Measurements from ENCODE around the gene SMIM41. TPM values are rescaled to one million over a fixed set of nuclear protein-coding genes. Genes with fewer than 3 reads are reported as not detected.

SMIM41 gene
- total and polyA plus RNA-seq, 3 experiments from 2014 or later, result not detected

DNA sequence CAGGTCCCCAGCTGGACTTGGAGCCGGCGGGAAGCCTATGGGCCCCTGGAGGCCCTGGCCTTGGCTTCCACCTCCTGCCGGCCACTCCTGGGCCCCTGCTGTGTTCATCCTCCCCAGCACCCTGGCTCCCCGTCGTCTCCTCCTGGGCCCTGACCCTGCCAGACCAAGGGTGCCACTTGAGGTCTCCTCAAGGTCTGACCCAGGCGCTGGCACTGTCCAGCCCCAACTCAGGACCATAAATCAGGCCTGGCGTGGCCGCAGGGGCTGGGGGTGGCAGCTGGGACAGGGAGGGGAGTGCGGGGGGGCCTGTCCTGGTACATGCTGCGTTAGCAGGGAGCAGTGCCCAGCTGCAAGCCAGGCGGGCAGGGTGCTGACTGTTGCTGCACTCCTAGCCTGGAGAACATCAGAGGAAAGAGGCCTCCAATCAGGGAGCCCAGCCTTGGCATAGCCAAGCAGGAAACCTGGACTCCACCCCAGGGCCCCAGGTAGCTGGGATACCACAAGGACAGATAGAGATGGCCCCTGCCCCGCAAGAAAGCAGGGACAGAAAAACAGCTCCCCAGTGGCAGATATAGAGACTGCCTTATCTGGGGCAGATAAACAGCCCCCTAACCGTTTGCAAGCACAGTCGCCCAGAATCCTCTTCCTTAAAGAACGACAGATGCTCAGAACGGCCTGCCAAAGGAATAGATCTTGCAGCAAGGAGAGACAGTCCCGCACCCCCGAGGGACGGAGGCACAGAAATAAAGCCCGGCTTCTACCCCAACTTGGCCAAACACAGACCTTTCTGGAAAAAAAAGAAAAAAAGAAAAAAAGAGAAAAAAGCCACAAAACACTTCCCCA, 16.2 kb upstream of the SMIM41 start:
- Mint-ChIP-seq H3K36me3 (peaks cover 0 to under 1% (median 0%) of the 10 kb centered on the region in 3 donors), H3K4me3 (no peak overlapping the region), H3K4me1 (no peaks in the 10 kb centered on the region), H3K9me3 (no peaks in the 10 kb centered on the region), H3K27me3 (peaks cover 7 to 20% of the 10 kb centered on the region in 2 donors), H3K27ac (peak overlapping the region in 1 of 8 donors; percentile 75)
- Histone ChIP-seq H3K27me3 (ENCODE audit: insufficient read depth, low read length, poor library complexity, severe bottlenecking) (no peaks in the 10 kb centered on the region), H3K27ac (ENCODE audit: low read depth, low read length) (no peak overlapping the region), H3K9me3 (ENCODE audit: low read length) (no peaks in the 10 kb centered on the region), H3K4me1 (ENCODE audit: insufficient read depth, low read length) (no peaks in the 10 kb centered on the region), H3K36me3 (ENCODE audit: insufficient read depth, low read length) (no peaks in the 10 kb centered on the region), H3K4me3 (ENCODE audit: low read length) (no peak overlapping the region)
- CTCF ChIA-PET, result interaction anchor here (1.9 to 3.1 kb wide), 2 partner anchors 19 to 38 kb away, joined by 4 to 14 read pairs; no protein-coding TSS in a partner anchor
- POLR2A ChIA-PET, result no interaction called here
- DNase-seq, result no peak

DNA sequence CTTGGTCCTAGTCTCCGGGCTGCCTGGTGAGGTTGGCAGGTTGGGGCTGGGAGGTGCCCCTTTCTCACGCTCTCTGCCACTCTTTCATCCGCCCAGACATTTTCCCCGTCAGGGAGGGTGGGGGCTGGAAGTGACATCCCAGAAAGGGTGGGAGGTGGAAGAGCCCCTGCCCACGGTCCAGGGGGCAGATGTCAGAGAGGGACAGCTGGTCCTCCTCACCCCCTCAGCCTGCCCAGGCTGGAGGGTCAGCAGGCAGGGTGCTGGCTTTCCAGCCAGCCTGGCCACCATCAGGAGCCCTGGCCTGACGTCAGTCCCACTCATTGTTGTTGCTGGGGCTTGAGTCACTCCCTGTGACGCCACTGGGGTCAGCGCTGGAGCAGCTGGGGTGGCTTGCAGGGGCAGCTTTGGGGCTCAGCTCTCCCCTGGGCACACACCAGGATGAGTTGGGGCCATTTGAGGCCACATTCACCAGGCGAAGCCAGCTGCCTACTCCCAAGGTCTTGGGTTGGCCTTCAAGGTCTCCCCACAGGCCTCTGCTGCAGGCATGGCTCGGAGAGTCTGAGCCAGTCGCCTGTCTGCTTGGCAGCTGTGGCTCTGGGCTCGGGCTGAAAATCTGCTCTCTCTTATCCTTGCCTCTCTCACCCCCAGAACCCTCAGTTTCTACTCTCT, 15.4 kb upstream of the SMIM41 start:
- H3K9me3 ChIP-seq (ENCODE audit: low read length), result no peaks in the 10 kb centered on the region
- Mint-ChIP-seq H3K4me1 (peaks cover 3 to 4% (median 4%) of the 10 kb centered on the region in 3 donors), H3K4me3 (no peak overlapping the region), H3K27me3 (peaks cover 7 to 20% of the 10 kb centered on the region in 2 donors), H3K36me3 (no peaks in the 10 kb centered on the region), H3K9me3 (no peaks in the 10 kb centered on the region), H3K27ac (peak overlapping the region in 1 of 8 donors; percentile 70)
- ChIA-PET CTCF (interaction anchor here (0.9 to 25.6 kb wide), 2 partner anchors 37 to 72 kb away, joined by 3 to 580 read pairs; no protein-coding TSS in a partner anchor), POLR2A (interaction anchor here (0.7 kb wide), 1 partner anchor 24 kb away, joined by 4 read pairs; no protein-coding TSS in a partner anchor)
- H3K27ac ChIP-seq (ENCODE audit: low read depth, low read length), result no peak overlapping the region
- H3K36me3 ChIP-seq (ENCODE audit: insufficient read depth, low read length), result no peaks in the 10 kb centered on the region
- H3K27me3 ChIP-seq (ENCODE audit: insufficient read depth, low read length, poor library complexity, severe bottlenecking), result no peaks in the 10 kb centered on the region
- H3K4me1 ChIP-seq (ENCODE audit: insufficient read depth, low read length), result peaks cover 2% of the 10 kb centered on the region
- DNase-seq, result no peak
- no peak overlapping the region for H3K4me3 ChIP-seq (ENCODE audit: low read length)

DNA sequence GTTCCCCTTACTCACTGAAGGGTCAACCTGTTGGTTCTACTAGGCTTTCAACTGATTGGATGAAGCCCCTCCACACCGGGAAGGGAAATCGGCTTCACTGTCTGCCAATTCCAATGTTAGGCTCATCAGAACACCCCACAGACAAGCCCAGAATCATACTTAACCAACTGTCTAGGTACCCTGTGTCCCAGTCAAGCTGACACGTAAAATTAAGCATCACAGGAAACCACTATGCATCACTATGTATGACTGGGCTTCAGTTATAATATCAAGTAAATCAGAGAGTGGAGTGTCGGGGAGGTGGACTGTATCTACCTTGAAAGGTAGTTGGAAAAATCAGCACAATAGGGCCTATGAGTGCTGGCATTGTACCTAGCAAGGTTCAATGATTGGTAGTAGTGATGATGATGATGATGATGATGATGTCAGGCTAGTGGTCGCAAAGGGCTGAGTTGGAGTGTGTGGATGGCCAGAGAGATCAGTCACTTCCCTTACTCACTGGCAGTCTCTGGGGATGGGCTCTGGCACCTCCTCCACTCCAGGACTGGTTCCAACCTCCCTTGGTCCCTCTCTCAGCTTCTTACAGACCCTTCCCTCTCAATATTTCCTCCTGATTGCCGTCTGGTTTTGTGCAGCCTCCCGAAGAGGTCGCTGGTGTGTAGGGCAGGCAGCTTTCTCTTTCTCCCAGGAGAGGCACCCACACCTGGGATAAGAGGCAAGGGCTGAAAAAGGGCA, 13.0 kb upstream of the SMIM41 start:
- no peaks in the 10 kb centered on the region for H3K9me3 Mint-ChIP-seq
- POLR2A ChIA-PET, result no interaction called here
- no peaks in the 10 kb centered on the region for H3K36me3 ChIP-seq (ENCODE audit: insufficient read depth, low read length)
- H3K27ac ChIP-seq (ENCODE audit: low read depth, low read length), result no peak overlapping the region
- no peaks in the 10 kb centered on the region for H3K9me3 ChIP-seq (ENCODE audit: low read length)
- peak overlapping the region in 1 of 7 donors; percentile 48 for H3K4me3 Mint-ChIP-seq
- peaks cover 21 to 25% (median 25%) of the 10 kb centered on the region in 3 donors for H3K4me1 Mint-ChIP-seq
- H3K27me3 Mint-ChIP-seq, result peaks cover 7 to 20% of the 10 kb centered on the region in 2 donors
- H3K4me1 ChIP-seq (ENCODE audit: insufficient read depth, low read length), result peaks cover 17% of the 10 kb centered on the region
- H3K27ac Mint-ChIP-seq, result peak overlapping the region in 4 of 8 donors; percentile 12 to 61 (median 34)
- H3K36me3 Mint-ChIP-seq, result peaks cover 0 to 10% (median 0%) of the 10 kb centered on the region in 3 donors
- DNase-seq, result no peak
- CTCF ChIA-PET, result interaction anchor here (1.1 to 25.6 kb wide), 2 partner anchors 11 to 40 kb away, joined by 4 to 580 read pairs; no protein-coding TSS in a partner anchor
- H3K4me3 ChIP-seq (ENCODE audit: low read length), result no peak overlapping the region
- no peaks in the 10 kb centered on the region for H3K27me3 ChIP-seq (ENCODE audit: insufficient read depth, low read length, poor library complexity, severe bottlenecking)

DNA sequence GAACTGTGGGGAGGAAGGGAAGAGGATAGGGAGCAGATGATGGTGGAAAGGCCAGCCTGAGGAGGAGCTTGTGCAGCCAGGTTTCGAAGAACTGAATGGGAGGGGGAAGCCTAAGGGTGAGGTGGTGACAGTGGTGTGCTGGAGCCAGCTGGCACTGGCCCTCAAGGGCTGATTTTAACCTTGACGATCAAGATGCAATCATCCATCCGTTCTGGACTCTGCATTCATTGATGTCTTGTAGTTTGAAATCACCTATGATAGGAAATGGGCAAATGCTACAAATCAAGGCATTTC, 12.5 kb upstream of the SMIM41 start:
- POLR2A ChIA-PET, result no interaction called here
- Mint-ChIP-seq H3K27ac (peak overlapping the region in 2 of 8 donors; percentile 17 to 19), H3K36me3 (peaks cover 0 to 12% (median 0%) of the 10 kb centered on the region in 3 donors), H3K4me3 (peak overlapping the region in 1 of 7 donors; percentile 48), H3K27me3 (peaks cover 7 to 20% of the 10 kb centered on the region in 2 donors), H3K9me3 (no peaks in the 10 kb centered on the region), H3K4me1 (peaks cover 25 to 30% (median 29%) of the 10 kb centered on the region in 3 donors)
- DNase-seq, result no peak
- Histone ChIP-seq H3K27ac (ENCODE audit: low read depth, low read length) (no peak overlapping the region), H3K4me1 (ENCODE audit: insufficient read depth, low read length) (peaks cover 22% of the 10 kb centered on the region), H3K27me3 (ENCODE audit: insufficient read depth, low read length, poor library complexity, severe bottlenecking) (no peaks in the 10 kb centered on the region), H3K36me3 (ENCODE audit: insufficient read depth, low read length) (no peaks in the 10 kb centered on the region), H3K4me3 (ENCODE audit: low read length) (no peak overlapping the region), H3K9me3 (ENCODE audit: low read length) (no peaks in the 10 kb centered on the region)
- CTCF ChIA-PET, result interaction anchor here (1.1 to 25.6 kb wide), 3 partner anchors 12 to 40 kb away, joined by 4 to 580 read pairs (median 17); partner anchors contain the start of gene NR4A1

DNA sequence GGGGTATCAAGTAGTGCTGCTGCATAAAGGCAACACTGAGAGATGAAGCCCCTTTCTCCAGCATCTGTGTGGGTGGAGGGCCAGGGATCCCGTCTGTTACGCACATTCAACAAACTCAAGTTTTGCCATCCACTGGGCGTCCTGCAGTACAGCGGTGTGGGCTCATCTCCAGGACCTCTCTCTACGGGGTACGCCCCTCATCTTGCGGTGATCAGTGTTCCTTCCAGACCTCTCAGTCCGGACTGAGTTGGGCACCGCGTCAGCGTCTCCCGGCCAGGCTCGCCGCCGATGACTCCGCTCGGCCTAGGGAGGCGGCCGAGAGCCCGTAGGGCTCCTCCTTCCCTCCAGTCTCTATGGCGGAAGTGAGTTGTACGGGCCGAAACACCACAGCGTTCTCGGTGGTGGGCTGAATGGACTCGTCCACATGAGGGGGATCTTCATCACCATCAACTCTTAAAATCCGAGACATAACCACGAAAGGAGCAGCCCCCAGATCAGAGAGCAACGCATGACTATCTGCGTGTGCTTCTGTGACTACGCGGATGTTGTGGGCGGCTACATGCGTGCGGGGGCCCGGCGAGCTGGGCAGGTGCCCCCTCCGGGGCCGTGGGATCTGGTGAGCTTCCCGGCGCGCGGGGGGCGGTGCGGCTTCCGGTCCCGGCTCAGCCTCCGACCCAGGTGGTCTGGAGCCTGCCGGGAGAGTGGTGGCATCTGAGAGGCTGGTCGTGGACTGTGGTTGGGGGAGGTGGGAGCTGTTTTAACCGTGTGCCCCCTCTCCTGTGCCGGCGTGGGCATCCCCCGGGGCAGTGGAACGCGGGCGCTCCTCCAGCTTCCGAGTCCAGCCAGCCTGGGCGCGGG, 9.9 kb upstream of the SMIM41 start, which contains the start of gene ATG101:
ATG101 (plus strand) TSS at position 652 of the 858 bp plus-strand sequence. CDS start 3,673 bp downstream, outside the sequence.
- H3K27me3 ChIP-seq (ENCODE audit: insufficient read depth, low read length, poor library complexity, severe bottlenecking), result no peaks in the 10 kb centered on the region
- Mint-ChIP-seq H3K27me3 (peaks cover 3 to 14% of the 10 kb centered on the region in 2 donors), H3K4me1 (peaks cover 40 to 51% (median 48%) of the 10 kb centered on the region in 3 donors), H3K4me3 (peak within 1 kb of the TSS; percentile 94 to 99 (median 98)), H3K36me3 (peaks cover 0 to 35% (median 10%) of the 10 kb centered on the region in 3 donors), H3K9me3 (no peaks in the 10 kb centered on the region), H3K27ac (peak within 1 kb of the TSS; percentile 96 to 100 (median 99))
- peak within 1 kb of the TSS; percentile 95 for H3K4me3 ChIP-seq (ENCODE audit: low read length)
- H3K9me3 ChIP-seq (ENCODE audit: low read length), result no peaks in the 10 kb centered on the region
- H3K4me1 ChIP-seq (ENCODE audit: insufficient read depth, low read length), result peaks cover 36% of the 10 kb centered on the region
- H3K27ac ChIP-seq (ENCODE audit: low read depth, low read length), result peak within 1 kb of the TSS; percentile 90
- CTCF ChIA-PET, result interaction anchor here (0.7 to 25.6 kb wide), 9 partner anchors 10 to 43 kb away, joined by 3 to 580 read pairs (median 5); partner anchors contain the start of genes NR4A1 and SMIM41
- H3K36me3 ChIP-seq (ENCODE audit: insufficient read depth, low read length), result peaks cover 14% of the 10 kb centered on the region
- POLR2A ChIA-PET, result interaction anchor here (0.8 to 2.0 kb wide), 8 partner anchors 12 to 63 kb away, joined by 3 to 20 read pairs (median 4); partner anchors contain the start of genes NR4A1 and TAMALIN
- DNase-seq, result peak; percentile 75 to 92 (median 90)

DNA sequence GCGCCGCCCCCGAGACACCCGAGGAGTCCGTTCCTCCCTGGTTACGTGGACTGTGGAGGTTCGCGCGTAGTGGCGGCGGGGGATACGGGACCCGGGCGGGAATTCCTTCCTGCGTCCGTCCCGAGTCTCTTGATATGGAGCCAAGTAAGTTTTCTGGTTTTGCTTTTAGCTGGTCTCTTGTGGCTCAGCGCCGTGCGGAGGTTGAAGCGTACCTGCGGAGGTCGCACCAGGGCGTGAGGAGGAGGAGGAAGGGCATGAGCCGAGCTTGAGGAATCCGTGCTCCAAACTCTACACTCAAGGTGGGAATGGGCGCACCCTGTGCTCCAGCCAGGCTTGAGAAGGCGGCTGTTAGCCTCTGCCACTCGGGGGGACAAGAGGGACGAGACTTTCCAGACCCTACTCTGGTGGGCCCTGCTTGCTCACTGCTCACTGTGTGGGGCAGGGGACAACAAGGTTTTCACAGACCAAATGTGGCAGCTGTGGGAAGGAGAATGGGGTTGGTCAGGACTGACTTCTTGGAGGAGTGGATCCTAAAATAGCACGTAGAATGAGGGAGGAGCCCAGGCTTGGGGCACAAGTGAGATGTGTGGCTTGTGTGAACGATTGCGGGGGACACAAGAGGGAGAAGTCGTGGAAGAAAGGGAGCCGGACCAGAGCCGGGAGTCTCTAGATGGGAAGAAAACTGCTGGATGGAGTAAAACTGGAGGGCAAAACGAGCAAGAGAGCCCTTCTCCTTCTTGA, 9.1 kb upstream of the SMIM41 start:
- H3K27me3 Mint-ChIP-seq, result peaks cover 2 to 8% of the 10 kb centered on the region in 2 donors
- Histone ChIP-seq H3K9me3 (ENCODE audit: low read length) (no peaks in the 10 kb centered on the region), H3K27ac (ENCODE audit: low read depth, low read length) (peak overlapping the region; percentile 90), H3K4me1 (ENCODE audit: insufficient read depth, low read length) (peaks cover 36% of the 10 kb centered on the region), H3K4me3 (ENCODE audit: low read length) (peak overlapping the region; percentile 95), H3K27me3 (ENCODE audit: insufficient read depth, low read length, poor library complexity, severe bottlenecking) (no peaks in the 10 kb centered on the region), H3K36me3 (ENCODE audit: insufficient read depth, low read length) (peaks cover 22% of the 10 kb centered on the region)
- H3K4me3 Mint-ChIP-seq, result peak overlapping the region; percentile 94 to 99 (median 98)
- ChIA-PET POLR2A (interaction anchor here (0.8 to 2.0 kb wide), 8 partner anchors 11 to 64 kb away, joined by 3 to 20 read pairs (median 4); partner anchors contain the start of genes NR4A1 and TAMALIN), CTCF (interaction anchor here (0.7 to 25.6 kb wide), 10 partner anchors 9 to 43 kb away, joined by 3 to 580 read pairs (median 4); partner anchors contain the start of genes NR4A1 and SMIM41)
- H3K4me1 Mint-ChIP-seq, result peaks cover 40 to 52% (median 51%) of the 10 kb centered on the region in 3 donors
- H3K9me3 Mint-ChIP-seq, result no peaks in the 10 kb centered on the region
- DNase-seq, result no peak
- H3K27ac Mint-ChIP-seq, result peak overlapping the region; percentile 96 to 100 (median 99)
- peaks cover 0 to 43% (median 13%) of the 10 kb centered on the region in 3 donors for H3K36me3 Mint-ChIP-seq
